Gastrocnemius medialis (tissue), 4 donors: Measurements from ENCODE around the gene OPRL1. TPM values are rescaled to one million over a fixed set of nuclear protein-coding genes. Genes with fewer than 3 reads are reported as not detected.

Source experiments
- ATAC-seq, 2 donors: fragments of 150-250 bp; one replicate each; pipeline ENCODE4 v1.9.1; 2016
- DNase-seq, 2 donors: peaks; one replicate each; pipeline ENCODE4 v3.0.0-alpha.2; 2019
- H3K27ac ChIP-seq, 4 donors: fragments of 200-600 bp; sonication (generic); 1 replicate in 1 of 4; 2 replicates in 3 of 4; pipeline ENCODE4 v1.5.1; 2016 to 2018; ENCODE audit warnings: mild to moderate bottlenecking in 2 of 4, moderate library complexity in 1 of 4
- H3K27me3 ChIP-seq, 3 donors: fragments of 200-600 bp; sonication (generic) in 2 of 3; 1 replicate in 1 of 3; 2 replicates in 2 of 3; pipeline versions ENCODE4 v1.5.1 to v1.6.0; 2016 to 2019; ENCODE audit warnings: mild to moderate bottlenecking in 1 of 3, moderate library complexity in 1 of 3
- H3K36me3 ChIP-seq, 2 donors: fragments of 200-600 bp; sonication (generic) in 1 of 2; one replicate each; pipeline ENCODE4 v1.5.1; 2017 to 2018
- H3K4me1 ChIP-seq, 2 donors: fragments of 200-600 bp; sonication (generic) in 1 of 2; one replicate each; pipeline ENCODE4 v1.5.1; 2016 to 2017; ENCODE audit warnings: mild to moderate bottlenecking in 2 of 2
- H3K4me3 ChIP-seq, 4 donors: fragments of 200-600 bp; sonication (generic) in 3 of 4; 1 replicate in 1 of 4; 2 replicates in 3 of 4; pipeline ENCODE4 v1.5.1; 2016 to 2019; ENCODE audit warnings: mild to moderate bottlenecking in 2 of 4
- H3K9me3 ChIP-seq, 3 donors: fragments of 200-600 bp; sonication (generic) in 2 of 3; 1 replicate in 1 of 3; 2 replicates in 2 of 3; pipeline ENCODE4 v1.5.1; 2016 to 2019
- POLR2A ChIP-seq, 2 donors: fragments of 450-650 bp; IDR thresholded peaks; one replicate each; pipeline ENCODE4 v1.6.1; 2017; ENCODE audit warnings: antibody characterized with exemption in 2 of 2, mild to moderate bottlenecking in 2 of 2, moderate library complexity in 2 of 2
- in situ Hi-C, 4 donors: fragments of 200-750 bp; cut with MboI; loops; one replicate each; pipeline versions ENCODE4 v1.15.0 to v1.8.0; 2017; ENCODE audit warnings: low sequenced_read_pairs in 4 of 4
- intact Hi-C: fragments of 100-400 bp; cut with DNase I; formaldehyde crosslinking; loops from one replicate; pipeline ENCODE4 v1.15.1; 2023; ENCODE audit warnings: low total_unique reads
- total RNA-seq, 4 donors: library from RNA; depleted of rRNA; stranded (reverse); fragments of >200 nt; gene quantifications; one replicate each; pipeline versions ENCODE4 v1.1.0 to v1.2.3, GENCODE V29; 2016
- TF ChIP-seq, protein P1 (sequence below), 5 experiments: fragments of 450-650 bp in 3 of 5; fragments of 200-600 bp in 2 of 5; sonication (generic) in 2 of 5; IDR thresholded peaks in 4 of 5; conservative IDR thresholded peaks in 1 of 5; 1 replicate in 4 of 5; 2 replicates in 1 of 5; pipeline ENCODE4 v1.5.1; 2016 to 2019; ENCODE audit warnings: antibody characterized with exemption in 5 of 5, mild to moderate bottlenecking in 3 of 5, moderate library complexity in 3 of 5

The OPRL1 gene
- total RNA-seq, 4 donors from 2014 or later = 0.10 to 0.68 (median 0.15) TPM

DNA sequence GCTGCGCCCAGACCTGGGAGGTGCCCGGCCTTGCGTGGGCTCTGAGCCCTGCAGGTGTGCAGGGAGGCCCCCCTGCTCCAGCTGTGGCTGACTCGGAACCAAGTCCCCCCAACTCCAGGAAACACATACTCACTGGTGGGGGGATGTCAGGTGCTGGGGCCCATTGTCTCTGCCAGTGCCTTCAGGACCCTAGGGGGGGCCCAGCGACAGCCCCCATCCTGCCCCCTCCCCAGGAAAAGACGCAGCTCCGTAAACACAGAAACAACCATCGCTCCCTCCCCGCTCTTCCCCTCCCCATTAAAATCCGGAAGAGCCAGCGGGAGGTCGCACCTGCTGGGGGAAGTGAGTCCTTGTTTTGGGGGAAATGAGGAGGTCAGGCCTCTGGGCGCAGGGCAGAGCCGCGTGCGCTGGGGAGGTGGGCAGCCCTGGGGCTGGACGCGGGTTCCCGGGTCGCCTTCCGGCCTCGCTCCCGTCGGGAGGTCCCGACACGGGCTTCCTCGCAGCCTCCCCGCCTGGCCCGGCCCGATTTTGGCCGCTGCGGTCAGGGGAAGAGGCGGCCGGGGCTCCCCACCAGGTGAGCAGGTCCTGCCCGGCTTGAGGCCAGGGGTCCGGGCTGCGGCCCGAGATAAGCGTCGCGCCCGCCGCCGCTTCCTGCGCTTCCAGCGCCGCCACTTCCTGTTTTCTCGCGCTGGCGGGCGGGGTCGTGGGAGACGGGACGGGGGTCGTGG lies 37.7 kb upstream of the OPRL1 start:
- Histone ChIP-seq H3K4me3 (peak overlapping the region; percentile 29 to 49 (median 36)), H3K9me3 (no peaks in the 10 kb centered on the region), H3K27me3 (peaks cover 52 to 73% (median 67%) of the 10 kb centered on the region in 3 donors), H3K27ac (peak overlapping the region; percentile 54 to 76 (median 64)), H3K36me3 (no peaks in the 10 kb centered on the region), H3K4me1 (peaks cover 3 to 21% of the 10 kb centered on the region in 2 donors)
- intact Hi-C loops = no loop called here
- DNase-seq = no peak
- in situ Hi-C loops = no loop called here
- ATAC-seq = no peak
- TF ChIP-seq, protein P1, sequence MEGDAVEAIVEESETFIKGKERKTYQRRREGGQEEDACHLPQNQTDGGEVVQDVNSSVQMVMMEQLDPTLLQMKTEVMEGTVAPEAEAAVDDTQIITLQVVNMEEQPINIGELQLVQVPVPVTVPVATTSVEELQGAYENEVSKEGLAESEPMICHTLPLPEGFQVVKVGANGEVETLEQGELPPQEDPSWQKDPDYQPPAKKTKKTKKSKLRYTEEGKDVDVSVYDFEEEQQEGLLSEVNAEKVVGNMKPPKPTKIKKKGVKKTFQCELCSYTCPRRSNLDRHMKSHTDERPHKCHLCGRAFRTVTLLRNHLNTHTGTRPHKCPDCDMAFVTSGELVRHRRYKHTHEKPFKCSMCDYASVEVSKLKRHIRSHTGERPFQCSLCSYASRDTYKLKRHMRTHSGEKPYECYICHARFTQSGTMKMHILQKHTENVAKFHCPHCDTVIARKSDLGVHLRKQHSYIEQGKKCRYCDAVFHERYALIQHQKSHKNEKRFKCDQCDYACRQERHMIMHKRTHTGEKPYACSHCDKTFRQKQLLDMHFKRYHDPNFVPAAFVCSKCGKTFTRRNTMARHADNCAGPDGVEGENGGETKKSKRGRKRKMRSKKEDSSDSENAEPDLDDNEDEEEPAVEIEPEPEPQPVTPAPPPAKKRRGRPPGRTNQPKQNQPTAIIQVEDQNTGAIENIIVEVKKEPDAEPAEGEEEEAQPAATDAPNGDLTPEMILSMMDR (IDR thresholded peaks at IDR 0.05 in 4 of 5, conservative IDR thresholded peaks at IDR 0.05 in 1 of 5) = no peak
- TF ChIP-seq POLR2A (IDR thresholded peaks at IDR 0.05) = no peak

DNA sequence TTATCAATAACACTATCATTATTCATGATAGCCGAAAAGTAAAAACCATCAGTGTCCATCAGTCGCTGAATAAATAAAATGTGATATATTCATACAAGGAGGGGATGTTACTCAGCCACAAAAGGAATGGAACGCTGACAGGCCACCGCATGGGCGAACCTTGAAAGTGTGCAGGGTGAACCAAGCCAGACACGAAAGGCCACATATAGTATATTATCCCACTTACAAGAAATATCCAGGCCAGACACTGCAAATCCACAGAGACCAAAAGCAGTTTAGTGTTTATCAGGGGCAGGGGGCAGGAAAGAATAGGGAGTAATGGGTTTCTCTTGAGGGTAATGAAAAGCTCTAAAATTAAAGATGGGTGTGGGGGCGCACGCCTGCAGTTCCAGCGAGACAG lies 36.1 kb upstream of the OPRL1 start:
- DNase-seq (no peak), ATAC-seq (no peak)
- H3K9me3 ChIP-seq = no peaks in the 10 kb centered on the region
- peaks cover 3 to 19% of the 10 kb centered on the region in 2 donors for H3K4me1 ChIP-seq
- no peak overlapping the region for H3K4me3 ChIP-seq
- peak overlapping the region in 2 of 4 donors; percentile 52 to 64 for H3K27ac ChIP-seq
- intact Hi-C loops (no loop called here), in situ Hi-C loops (no loop called here)
- TF ChIP-seq POLR2A (IDR thresholded peaks at IDR 0.05) = no peak
- TF ChIP-seq, protein P1 (IDR thresholded peaks at IDR 0.05 in 4 of 5, conservative IDR thresholded peaks at IDR 0.05 in 1 of 5) = no peak
- H3K36me3 ChIP-seq = no peaks in the 10 kb centered on the region
- peaks cover 49 to 67% (median 59%) of the 10 kb centered on the region in 3 donors for H3K27me3 ChIP-seq

DNA sequence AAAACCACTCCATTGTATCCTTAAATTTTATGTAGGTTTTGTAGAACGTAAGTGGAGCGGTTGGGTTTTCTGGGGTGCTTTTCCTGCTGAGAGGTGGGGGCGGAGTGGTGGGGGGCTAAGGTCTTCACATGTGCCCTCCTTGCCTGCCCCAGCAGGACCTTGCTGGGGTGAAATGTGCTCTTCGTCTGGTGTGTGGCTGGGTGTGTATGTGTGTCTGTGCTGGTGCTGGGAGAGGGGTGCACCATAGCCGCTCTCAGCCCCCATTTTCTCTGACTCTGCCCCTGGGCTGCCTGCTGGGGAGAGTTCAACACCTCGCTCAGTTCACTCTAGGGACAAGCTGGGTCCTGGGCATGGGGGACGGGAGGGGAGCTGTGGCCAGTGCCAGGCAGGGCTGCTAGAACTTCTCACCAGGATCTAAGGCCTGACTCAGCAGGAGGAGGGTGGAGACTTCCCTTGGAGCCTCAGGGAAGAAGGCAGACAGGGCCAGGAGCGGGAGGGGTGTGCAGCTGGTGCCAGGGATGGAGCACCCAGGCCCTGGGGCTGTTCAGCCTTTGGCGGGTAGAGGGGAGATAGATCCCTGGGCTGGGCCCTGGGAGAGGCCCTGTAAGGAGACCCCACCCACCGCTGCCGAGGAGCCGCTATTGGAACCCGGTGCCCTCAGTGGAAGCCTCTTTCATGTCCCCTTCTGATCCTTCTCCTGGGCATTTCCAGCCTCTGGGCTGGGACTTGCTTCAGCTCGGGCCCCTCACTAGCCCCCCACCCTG lies 35.2 kb upstream of the OPRL1 start:
- DNase-seq (no peak), ATAC-seq (no peak)
- TF ChIP-seq, protein P1 (IDR thresholded peaks at IDR 0.05 in 4 of 5, conservative IDR thresholded peaks at IDR 0.05 in 1 of 5) = no peak
- TF ChIP-seq POLR2A (IDR thresholded peaks at IDR 0.05) = no peak
- no peaks in the 10 kb centered on the region for H3K9me3 ChIP-seq
- in situ Hi-C loops (no loop called here), intact Hi-C loops (no loop called here)
- H3K27me3 ChIP-seq = peaks cover 41 to 63% (median 56%) of the 10 kb centered on the region in 3 donors
- H3K4me3 ChIP-seq = peak overlapping the region in 2 of 4 donors; percentile 6 to 31
- peaks cover 3 to 14% of the 10 kb centered on the region in 2 donors for H3K4me1 ChIP-seq
- H3K27ac ChIP-seq = peak overlapping the region in 3 of 4 donors; percentile 49 to 64 (median 52)
- H3K36me3 ChIP-seq = no peaks in the 10 kb centered on the region

DNA sequence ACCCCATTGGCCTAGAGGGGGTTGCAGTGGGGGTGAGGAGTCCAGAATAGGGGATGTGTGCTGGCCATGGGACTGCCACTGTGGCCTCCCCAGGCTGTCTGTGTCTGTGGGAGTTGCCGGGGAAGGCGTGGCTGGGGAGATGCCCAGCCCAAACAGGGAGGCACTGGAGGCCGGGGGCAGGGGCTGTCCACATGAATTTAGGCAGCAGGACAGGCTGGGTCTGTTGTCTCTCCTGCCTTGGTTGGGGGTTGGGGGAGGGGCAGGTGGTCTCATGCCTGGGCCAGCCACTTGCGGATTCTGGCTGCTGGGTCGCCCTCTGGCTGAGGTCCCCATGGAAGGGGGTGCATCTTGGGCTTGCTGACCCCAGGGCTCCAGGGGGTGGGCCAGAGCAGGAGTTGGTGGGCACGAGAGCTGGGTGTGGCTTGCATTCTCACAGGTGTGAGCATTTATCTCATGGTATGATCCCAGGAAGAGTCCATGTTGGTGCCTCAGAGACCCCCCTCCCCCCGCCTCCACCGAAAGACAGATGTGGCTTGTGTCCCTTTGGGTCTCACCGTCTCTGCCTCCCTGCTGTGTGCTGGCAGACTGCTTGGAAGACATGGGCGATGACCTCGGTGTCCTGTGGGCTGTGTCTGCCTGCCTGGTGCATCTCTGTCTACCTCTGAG lies 34.4 kb upstream of the OPRL1 start:
- H3K27ac ChIP-seq = peak overlapping the region in 3 of 4 donors; percentile 49 to 64 (median 52)
- DNase-seq (no peak), ATAC-seq (no peak)
- in situ Hi-C loops = no loop called here
- H3K9me3 ChIP-seq = no peaks in the 10 kb centered on the region
- intact Hi-C loops = no loop called here
- H3K4me1 ChIP-seq = peaks cover 3 to 14% of the 10 kb centered on the region in 2 donors
- no peaks in the 10 kb centered on the region for H3K36me3 ChIP-seq
- TF ChIP-seq POLR2A (IDR thresholded peaks at IDR 0.05) = no peak
- TF ChIP-seq, protein P1 (IDR thresholded peaks at IDR 0.05 in 4 of 5, conservative IDR thresholded peaks at IDR 0.05 in 1 of 5) = no peak
- H3K4me3 ChIP-seq = peak overlapping the region in 2 of 4 donors; percentile 6 to 31
- peaks cover 43 to 63% (median 56%) of the 10 kb centered on the region in 3 donors for H3K27me3 ChIP-seq
